NCI-H510A treated with DMSO at 0.1 percent for 48 hours (cell line): ENCODE measurements around the gene PDE6C.

ENCODE experiments used
- DNase-seq: peaks from one replicate; lab custom pipeline; 2025; lab: John Stamatoyannopoulos, UW

The PDE6C gene

GRCh38 chr10:93612311-93612710, at the start of gene PDE6C:
Gene PDE6C, plus strand, starts transcription at chr10:93612537. Its CDS starts 189 bp downstream, at chr10:93612726.
- no peak for DNase-seq

- DNase-seq, result no peak
These were observed 46.9 kb upstream of the PDE6C start for GRCh38 chr10:93565446-93565845.

GRCh38 chr10:93566435-93567276, 45.7 kb upstream of the PDE6C start, which contains the start of gene FFAR4:
Gene FFAR4, plus strand, starts transcription at chr10:93566665. Its CDS starts 56 bp downstream, at chr10:93566721.
- DNase-seq, result peak; percentile 25

- no peak for DNase-seq
These were observed 44.8 kb upstream of the PDE6C start for GRCh38 chr10:93567277-93568104.

GRCh38 chr10:93568105-93568390, 44.3 kb upstream of the PDE6C start:
- no peak for DNase-seq

GRCh38 chr10:93570383-93570782, 42.0 kb upstream of the PDE6C start:
- no peak for DNase-seq

- no peak for DNase-seq
These were observed 39.7 kb upstream of the PDE6C start for GRCh38 chr10:93572606-93573005.

GRCh38 chr10:93573051-93573909, 39.1 kb upstream of the PDE6C start:
- no peak for DNase-seq

GRCh38 chr10:93573924-93574323, 38.4 kb upstream of the PDE6C start:
- DNase-seq, result no peak

GRCh38 chr10:93576888-93577287, 35.4 kb upstream of the PDE6C start:
- no peak for DNase-seq

GRCh38 chr10:93577565-93577964, 34.8 kb upstream of the PDE6C start:
- no peak for DNase-seq

GRCh38 chr10:93579089-93579488, 33.2 kb upstream of the PDE6C start:
- no peak for DNase-seq

GRCh38 chr10:93579985-93580711, 32.2 kb upstream of the PDE6C start:
- no peak for DNase-seq

- no peak for DNase-seq
These were observed 31.5 kb upstream of the PDE6C start for GRCh38 chr10:93580828-93581227.

GRCh38 chr10:93584445-93584844, 27.9 kb upstream of the PDE6C start:
- no peak for DNase-seq

GRCh38 chr10:93589648-93590562, 22.4 kb upstream of the PDE6C start:
- no peak for DNase-seq

- no peak for DNase-seq
These were observed 21.7 kb upstream of the PDE6C start for GRCh38 chr10:93590638-93591037.

- no peak for DNase-seq
These were observed 21.1 kb upstream of the PDE6C start for GRCh38 chr10:93591065-93591808.

GRCh38 chr10:93593254-93593653, 19.1 kb upstream of the PDE6C start:
- DNase-seq, result no peak

- DNase-seq, result no peak
These were observed 18.6 kb upstream of the PDE6C start for GRCh38 chr10:93593749-93594148.
